Measurements from ENCODE around the gene ADGRA3. TPM values are rescaled to one million over a fixed set of nuclear protein-coding genes. Genes with fewer than 3 reads are reported as not detected.

The ADGRA3 gene, protein sequence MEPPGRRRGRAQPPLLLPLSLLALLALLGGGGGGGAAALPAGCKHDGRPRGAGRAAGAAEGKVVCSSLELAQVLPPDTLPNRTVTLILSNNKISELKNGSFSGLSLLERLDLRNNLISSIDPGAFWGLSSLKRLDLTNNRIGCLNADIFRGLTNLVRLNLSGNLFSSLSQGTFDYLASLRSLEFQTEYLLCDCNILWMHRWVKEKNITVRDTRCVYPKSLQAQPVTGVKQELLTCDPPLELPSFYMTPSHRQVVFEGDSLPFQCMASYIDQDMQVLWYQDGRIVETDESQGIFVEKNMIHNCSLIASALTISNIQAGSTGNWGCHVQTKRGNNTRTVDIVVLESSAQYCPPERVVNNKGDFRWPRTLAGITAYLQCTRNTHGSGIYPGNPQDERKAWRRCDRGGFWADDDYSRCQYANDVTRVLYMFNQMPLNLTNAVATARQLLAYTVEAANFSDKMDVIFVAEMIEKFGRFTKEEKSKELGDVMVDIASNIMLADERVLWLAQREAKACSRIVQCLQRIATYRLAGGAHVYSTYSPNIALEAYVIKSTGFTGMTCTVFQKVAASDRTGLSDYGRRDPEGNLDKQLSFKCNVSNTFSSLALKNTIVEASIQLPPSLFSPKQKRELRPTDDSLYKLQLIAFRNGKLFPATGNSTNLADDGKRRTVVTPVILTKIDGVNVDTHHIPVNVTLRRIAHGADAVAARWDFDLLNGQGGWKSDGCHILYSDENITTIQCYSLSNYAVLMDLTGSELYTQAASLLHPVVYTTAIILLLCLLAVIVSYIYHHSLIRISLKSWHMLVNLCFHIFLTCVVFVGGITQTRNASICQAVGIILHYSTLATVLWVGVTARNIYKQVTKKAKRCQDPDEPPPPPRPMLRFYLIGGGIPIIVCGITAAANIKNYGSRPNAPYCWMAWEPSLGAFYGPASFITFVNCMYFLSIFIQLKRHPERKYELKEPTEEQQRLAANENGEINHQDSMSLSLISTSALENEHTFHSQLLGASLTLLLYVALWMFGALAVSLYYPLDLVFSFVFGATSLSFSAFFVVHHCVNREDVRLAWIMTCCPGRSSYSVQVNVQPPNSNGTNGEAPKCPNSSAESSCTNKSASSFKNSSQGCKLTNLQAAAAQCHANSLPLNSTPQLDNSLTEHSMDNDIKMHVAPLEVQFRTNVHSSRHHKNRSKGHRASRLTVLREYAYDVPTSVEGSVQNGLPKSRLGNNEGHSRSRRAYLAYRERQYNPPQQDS (N-terminal part only)
- total RNA-seq: 19.7 and 20.5 TPM in 2 replicates

DNA sequence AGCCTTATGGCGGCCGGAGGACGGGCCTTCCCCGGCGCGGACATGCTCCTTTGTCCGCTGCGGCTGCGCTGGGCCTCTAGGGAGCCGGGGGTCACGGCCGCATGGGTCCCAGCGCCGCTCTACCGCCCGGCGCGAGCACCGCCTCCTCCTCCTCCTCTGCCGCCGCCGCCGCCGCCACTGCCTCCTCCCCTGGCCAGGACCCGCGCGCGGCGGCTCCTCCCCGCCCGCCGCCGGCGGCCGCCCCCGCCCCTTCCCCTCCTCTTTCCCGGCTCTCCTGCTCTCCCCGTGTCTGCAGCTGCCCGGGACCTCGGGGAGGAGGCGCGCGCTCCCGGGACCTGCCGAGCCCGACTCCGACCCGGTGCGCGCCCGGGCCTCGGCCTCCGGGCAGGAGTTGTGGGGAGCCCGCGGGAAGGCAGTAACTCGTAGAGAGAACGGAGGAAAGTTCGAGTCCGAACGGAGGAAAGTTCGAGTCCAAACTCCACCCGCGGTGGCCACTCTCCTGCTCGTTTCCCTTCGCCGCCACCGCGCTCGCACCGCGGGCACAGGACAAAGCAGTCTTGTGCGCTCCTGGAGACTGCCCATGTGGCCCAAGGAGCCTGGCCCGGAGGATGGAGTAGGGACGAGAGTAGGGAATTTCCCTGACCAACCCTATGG lies at the start of gene ADGRA3:
Gene ADGRA3, minus strand, starts transcription at position 179 of the 654 bp plus-strand sequence. CDS start 282 bp downstream, outside the sequence.

Other genes with a start within 250 kb of the ADGRA3 start
- gene GBA3, start 176.9 kb upstream of the ADGRA3 start, total RNA-seq: not detected in 2 replicates

All from regular cardiac myocyte (primary cell).